Lower lobe of right lung (tissue), 2 donors: Measurements from ENCODE around the gene AUTS2. TPM values are rescaled to one million over a fixed set of nuclear protein-coding genes. Genes with fewer than 3 reads are reported as not detected.

Source experiments
- ATAC-seq, 2 donors: fragments of 200-7000 bp; cut with Tn5 transposase; one replicate each; pipeline ENCODE4 v1.9.1; 2020 to 2022; ENCODE audit warnings: mild to moderate bottlenecking in 2 of 2, moderate library complexity in 2 of 2
- DNase-seq: peaks from one replicate; pipeline ENCODE4 v3.0.0-alpha.2; 2020
- H3K27ac ChIP-seq: fragments of 200-600 bp; one replicate; pipeline ENCODE4 v1.8.0; 2022
- H3K27me3 ChIP-seq: fragments of 200-600 bp; one replicate; pipeline ENCODE4 v1.8.0; 2022; ENCODE audit warnings: low read depth
- H3K36me3 ChIP-seq: fragments of 200-600 bp; one replicate; pipeline ENCODE4 v1.8.0; 2022; ENCODE audit warnings: mild to moderate bottlenecking
- H3K4me1 ChIP-seq: fragments of 200-600 bp; one replicate; pipeline ENCODE4 v1.8.0; 2022
- H3K4me3 ChIP-seq: fragments of 200-600 bp; one replicate; pipeline ENCODE4 v1.8.0; 2022; ENCODE audit warnings: mild to moderate bottlenecking
- H3K9me3 ChIP-seq: fragments of 200-600 bp; one replicate; pipeline ENCODE4 v1.8.0; 2022
- CTCF ChIP-seq: fragments of 200-600 bp; IDR thresholded peaks from one replicate; pipeline ENCODE4 v1.8.0; 2022; ENCODE audit warnings: antibody characterized with exemption, mild to moderate bottlenecking
- intact Hi-C: fragments of 100-400 bp; cut with DNase I; formaldehyde crosslinking; loops from one replicate; pipeline ENCODE4 v1.11.0; 2022
- total RNA-seq: library from RNA; stranded (reverse); fragmentation: NEBNext Ultra II Directional; extraction: Animal tissue kit (Norgen Biotek cat#: 25700); gene quantifications from one replicate; pipeline ENCODE4 v1.2.1, GENCODE V29; 2021
- donor health status: DM: no; HTN: yes; CAD: no; lungs with severe emphysema.

Gene AUTS2
- total RNA-seq, 1 donor from 2014 or later: 45.7 TPM

- no peak for TF ChIP-seq CTCF
- Histone ChIP-seq H3K4me1 (no peaks in the 10 kb centered on the region), H3K27me3 (no peaks in the 10 kb centered on the region), H3K9me3 (no peaks in the 10 kb centered on the region), H3K36me3 (no peaks in the 10 kb centered on the region), H3K27ac (no peak overlapping the region), H3K4me3 (no peak overlapping the region)
- intact Hi-C loops: no loop called here
- ATAC-seq: no peak
- no peak for DNase-seq
Observed at GRCh38 chr7:70031245-70031644, 433.0 kb downstream of the AUTS2 start.

- intact Hi-C loops: no loop called here
- Histone ChIP-seq H3K4me1 (no peaks in the 10 kb centered on the region), H3K9me3 (no peaks in the 10 kb centered on the region), H3K36me3 (no peaks in the 10 kb centered on the region), H3K27ac (no peak overlapping the region), H3K27me3 (no peaks in the 10 kb centered on the region), H3K4me3 (no peak overlapping the region)
- ATAC-seq (no peak), DNase-seq (no peak)
- no peak for TF ChIP-seq CTCF
Observed at GRCh38 chr7:70032649-70033048, 434.4 kb downstream of the AUTS2 start.

GRCh38 chr7:70033226-70033625 lies 435.0 kb downstream of the AUTS2 start:
- intact Hi-C loops: no loop called here
- Histone ChIP-seq H3K9me3 (no peaks in the 10 kb centered on the region), H3K27ac (no peak overlapping the region), H3K4me1 (no peaks in the 10 kb centered on the region), H3K4me3 (no peak overlapping the region), H3K27me3 (no peaks in the 10 kb centered on the region), H3K36me3 (no peaks in the 10 kb centered on the region)
- DNase-seq: no peak
- ATAC-seq: no peak
- no peak for TF ChIP-seq CTCF

- TF ChIP-seq CTCF: no peak
- H3K9me3 ChIP-seq: no peaks in the 10 kb centered on the region
- no peaks in the 10 kb centered on the region for H3K27me3 ChIP-seq
- intact Hi-C loops: no loop called here
- no peak overlapping the region for H3K4me3 ChIP-seq
- H3K4me1 ChIP-seq: no peaks in the 10 kb centered on the region
- DNase-seq: no peak
- no peak for ATAC-seq
- H3K27ac ChIP-seq: no peak overlapping the region
- H3K36me3 ChIP-seq: no peaks in the 10 kb centered on the region
Observed at GRCh38 chr7:70034999-70035398, 436.7 kb downstream of the AUTS2 start.

GRCh38 chr7:70035519-70035918 lies 437.2 kb downstream of the AUTS2 start:
- no peaks in the 10 kb centered on the region for H3K36me3 ChIP-seq
- intact Hi-C loops: no loop called here
- TF ChIP-seq CTCF: no peak
- no peaks in the 10 kb centered on the region for H3K4me1 ChIP-seq
- H3K9me3 ChIP-seq: no peaks in the 10 kb centered on the region
- ATAC-seq: peak in 1 of 2 donors; percentile 25
- no peaks in the 10 kb centered on the region for H3K27me3 ChIP-seq
- DNase-seq: no peak
- no peak overlapping the region for H3K4me3 ChIP-seq
- no peak overlapping the region for H3K27ac ChIP-seq

GRCh38 chr7:70035955-70036354 lies 437.7 kb downstream of the AUTS2 start:
- no peak for TF ChIP-seq CTCF
- Histone ChIP-seq H3K4me1 (no peaks in the 10 kb centered on the region), H3K27ac (no peak overlapping the region), H3K4me3 (no peak overlapping the region), H3K36me3 (no peaks in the 10 kb centered on the region), H3K9me3 (no peaks in the 10 kb centered on the region), H3K27me3 (no peaks in the 10 kb centered on the region)
- intact Hi-C loops: no loop called here
- no peak for ATAC-seq
- DNase-seq: no peak
